GM12865 (cell line): ENCODE results near the gene BID.

ENCODE experiments used
- DNase-seq: peaks from one replicate; pipeline ENCODE4 v3.0.0; 2010; ENCODE audit warnings: low read depth
- H3K4me3 ChIP-seq: 2 replicates; pipeline ENCODE4 v1.5.1; 2011; ENCODE audit warnings: mild to moderate bottlenecking, low read depth, low read length, control low read depth
- CTCF ChIP-seq: IDR thresholded peaks from 2 replicates; pipeline ENCODE4 v1.5.1; 2011; ENCODE audit warnings: low read length, control low read depth, low read depth, inconsistent platforms; ENCODE audit not compliant: insufficient read depth; ENCODE audit errors: missing control alignments

BID gene

GRCh38 chr22:17803609-17804270 lies 29.5 kb upstream of the BID start:
- DNase-seq = no peak
- TF ChIP-seq CTCF = no peak
- H3K4me3 ChIP-seq = no peak overlapping the region

GRCh38 chr22:17802822-17803221 lies 28.6 kb upstream of the BID start:
- DNase-seq = no peak
- no peak overlapping the region for H3K4me3 ChIP-seq
- no peak for TF ChIP-seq CTCF

GRCh38 chr22:17802411-17802810 lies 28.1 kb upstream of the BID start:
- no peak overlapping the region for H3K4me3 ChIP-seq
- no peak for DNase-seq
- TF ChIP-seq CTCF = no peak

GRCh38 chr22:17797721-17798559 lies 23.7 kb upstream of the BID start:
- peak overlapping the region; percentile 21 for H3K4me3 ChIP-seq
- no peak for TF ChIP-seq CTCF
- peak; percentile 93 for DNase-seq

GRCh38 chr22:17796695-17797094 lies 22.4 kb upstream of the BID start:
- H3K4me3 ChIP-seq = peak overlapping the region; percentile 31
- no peak for TF ChIP-seq CTCF
- no peak for DNase-seq

- peak; percentile 70 for DNase-seq
- no peak for TF ChIP-seq CTCF
- H3K4me3 ChIP-seq = peak overlapping the region; percentile 31
These were observed 21.6 kb upstream of the BID start for GRCh38 chr22:17795661-17796548.
